Left hindlimb (tissue), 1 donor: ENCODE data around the gene TMEM255A.

Experiments
- DNase-seq: peaks from one replicate; pipeline ENCODE4 v3.0.0-alpha.2; 2018

The TMEM255A gene

DNA sequence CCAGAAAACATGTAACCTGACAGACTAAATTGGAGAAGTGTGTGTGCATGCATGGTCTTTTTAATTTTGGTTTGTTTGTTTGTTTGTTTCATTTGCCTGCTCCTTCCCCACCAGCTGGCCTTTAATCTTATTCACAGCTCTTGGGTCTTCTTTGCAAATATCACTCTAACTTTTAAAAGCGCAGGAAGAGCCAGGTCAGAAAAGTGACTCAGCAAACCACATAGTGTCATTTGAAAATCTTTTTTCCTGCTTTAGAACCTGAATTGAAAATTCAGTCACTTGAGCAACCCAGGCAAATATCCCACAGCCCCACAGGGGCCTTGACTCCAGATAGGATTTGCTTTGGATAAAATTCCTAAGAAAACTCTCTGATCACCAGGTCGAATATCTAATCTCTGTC lies 4.6 kb downstream of the TMEM255A start:
- DNase-seq: no peak

DNA sequence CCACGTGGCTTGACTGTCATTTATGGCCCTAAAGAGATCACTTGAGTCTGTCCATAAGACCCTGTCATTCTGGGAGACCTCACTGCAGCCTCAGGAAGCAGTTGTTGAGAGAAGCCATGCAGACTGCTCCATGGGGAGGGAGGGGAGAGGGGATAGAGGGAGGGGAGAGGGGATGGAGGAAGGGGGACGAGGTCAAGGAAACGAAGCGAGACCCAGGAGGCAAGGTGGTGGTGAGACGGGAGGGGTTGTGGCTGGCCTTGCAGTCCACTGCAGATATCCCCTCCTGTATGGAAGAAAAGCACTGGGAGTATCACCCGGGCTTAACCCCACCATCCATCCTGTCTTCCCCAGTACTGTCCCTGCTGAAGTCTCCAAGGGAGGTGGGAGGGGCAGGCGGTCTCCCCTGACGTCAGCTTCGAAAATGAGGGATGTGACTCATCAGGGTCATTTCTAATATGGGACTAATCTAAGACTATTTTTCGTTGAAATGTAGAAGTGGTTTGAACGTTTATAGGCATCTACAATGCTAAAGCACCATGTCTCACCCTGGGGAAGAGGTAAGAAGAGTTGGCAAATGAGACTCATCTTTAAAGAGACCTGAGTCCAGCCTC lies 5.6 kb downstream of the TMEM255A start:
- no peak for DNase-seq

DNA sequence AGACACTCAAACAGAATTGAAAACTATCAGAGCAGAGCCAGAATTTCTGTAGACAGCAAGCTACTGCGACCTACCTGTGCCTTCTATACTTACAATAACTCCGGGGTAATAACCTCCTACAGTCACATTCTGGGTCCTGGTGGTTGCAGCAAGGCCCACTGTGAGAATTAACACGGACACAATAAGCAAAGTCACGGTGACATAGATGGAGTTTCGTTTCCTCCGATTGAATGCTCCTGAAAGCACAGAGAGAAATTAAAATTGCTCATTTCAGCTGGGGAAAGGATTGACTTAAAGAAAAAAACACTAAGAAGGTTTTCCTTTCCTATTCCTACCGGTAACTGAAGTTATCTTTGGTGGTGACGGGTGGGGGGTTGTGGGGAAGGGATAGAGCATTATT lies 7.0 kb downstream of the TMEM255A start:
- DNase-seq: no peak

DNA sequence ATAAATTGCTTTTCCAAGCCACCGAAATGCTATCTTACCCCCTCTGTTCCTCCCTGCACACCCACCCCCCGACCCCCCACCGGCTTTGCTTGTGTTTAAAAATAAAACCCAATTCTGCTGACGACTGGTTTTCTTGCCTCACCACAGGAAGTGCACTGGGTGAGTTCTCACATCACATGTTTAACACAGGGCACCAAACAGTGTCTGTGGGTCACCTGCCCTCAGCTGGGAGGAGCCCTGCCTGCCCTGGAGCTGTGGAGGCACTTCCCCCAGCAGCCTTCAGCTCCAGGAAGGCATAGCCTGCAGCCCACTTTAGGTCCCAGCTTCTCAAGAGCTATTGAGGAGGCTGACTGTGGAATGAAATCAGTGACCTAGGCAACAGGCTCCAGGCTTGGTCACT lies 8.8 kb downstream of the TMEM255A start:
- no peak for DNase-seq

DNA sequence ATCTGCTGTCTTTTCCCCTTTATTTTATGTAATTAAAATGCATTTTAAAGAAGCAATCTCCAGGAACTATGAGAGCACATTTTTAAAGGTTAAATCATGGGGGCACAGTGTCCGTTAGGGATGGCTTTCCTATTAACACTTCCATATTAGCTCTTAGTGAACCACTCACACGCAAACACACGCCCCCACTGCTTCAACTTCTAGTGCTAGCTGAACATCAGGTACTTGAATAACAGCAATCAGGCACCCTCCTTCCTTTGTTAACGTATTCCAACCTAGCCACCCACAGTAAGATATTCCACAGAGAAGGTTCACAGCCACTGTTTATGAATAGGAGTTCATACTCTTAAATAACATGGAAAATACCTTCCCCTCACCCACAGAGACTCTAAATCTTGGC lies 9.3 kb downstream of the TMEM255A start:
- no peak for DNase-seq

DNA sequence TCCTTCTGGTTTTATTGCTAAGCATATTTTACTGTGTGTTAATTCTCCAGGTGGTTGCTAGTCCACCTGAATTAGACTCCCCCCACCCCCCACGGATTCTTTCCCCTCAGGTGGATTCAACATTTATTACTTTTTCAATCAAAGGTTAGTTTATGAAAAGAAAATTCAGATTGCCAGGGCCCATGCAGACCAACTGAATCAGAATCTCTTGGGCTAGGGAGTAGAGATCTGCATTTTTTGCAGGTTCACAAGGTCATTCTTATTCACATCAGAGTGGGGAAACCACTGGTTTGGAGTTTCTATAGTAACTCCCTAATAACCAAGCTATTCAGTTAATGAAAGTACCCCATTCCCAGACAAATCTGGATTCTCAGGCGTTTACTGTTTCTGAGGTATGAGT lies 9.8 kb downstream of the TMEM255A start:
- DNase-seq: no peak

DNA sequence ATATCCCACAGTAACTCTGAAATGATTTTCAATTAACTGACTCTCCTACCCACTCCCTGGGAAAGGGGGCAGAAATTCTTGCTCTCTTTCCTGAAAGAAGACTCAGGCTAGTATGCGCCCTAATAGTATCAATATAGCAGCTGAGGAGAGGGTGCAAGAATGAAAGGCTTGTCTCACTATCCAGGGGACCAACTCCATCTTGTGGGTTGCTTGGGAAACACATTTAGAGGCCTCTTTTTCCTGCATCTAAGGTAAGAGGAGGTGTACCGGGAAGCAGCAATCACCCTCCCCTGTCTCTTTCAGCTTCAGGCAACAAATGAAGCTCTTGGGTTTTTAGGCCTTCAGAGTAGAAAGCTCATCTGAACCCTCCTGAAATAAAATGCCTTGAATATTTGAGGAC lies 11.3 kb downstream of the TMEM255A start:
- DNase-seq: no peak

DNA sequence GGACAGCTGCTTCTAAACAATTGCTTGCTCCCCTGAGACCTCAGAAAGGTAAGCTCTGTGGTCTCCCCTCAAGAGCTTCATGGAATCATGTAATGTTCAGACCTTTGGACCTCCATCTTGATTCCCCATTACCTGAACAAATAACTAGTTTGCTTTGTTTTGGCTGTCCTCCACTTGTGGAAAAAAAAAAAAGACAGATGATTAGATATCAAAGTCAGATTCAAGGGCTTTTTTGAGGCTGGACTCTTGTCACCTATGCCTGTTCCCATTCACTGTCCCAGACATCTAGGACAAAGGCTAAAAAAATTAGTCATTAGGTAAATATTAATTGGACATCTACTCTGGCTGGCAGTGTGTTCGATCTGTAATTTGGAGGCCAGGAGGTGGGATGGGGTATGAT lies 13.3 kb downstream of the TMEM255A start:
- DNase-seq: no peak

DNA sequence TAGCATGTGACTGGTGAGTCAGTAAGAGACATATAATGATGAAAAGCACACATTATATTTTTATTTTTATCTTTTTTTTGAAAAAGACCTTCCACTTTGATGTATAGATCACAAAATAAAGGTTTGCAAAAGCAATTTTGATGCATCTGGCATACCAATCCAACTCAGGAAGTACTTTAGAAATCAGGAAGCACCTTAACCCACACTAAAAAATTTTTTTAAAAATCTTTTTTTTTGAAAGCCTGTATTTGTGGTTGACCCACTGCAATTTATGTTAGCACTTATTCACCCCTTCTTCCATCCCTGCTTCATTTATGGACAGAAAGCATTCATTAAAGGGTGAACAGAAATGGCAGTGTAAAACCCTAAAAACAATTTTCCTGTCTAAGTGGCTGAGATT lies 16.6 kb downstream of the TMEM255A start:
- DNase-seq: no peak

DNA sequence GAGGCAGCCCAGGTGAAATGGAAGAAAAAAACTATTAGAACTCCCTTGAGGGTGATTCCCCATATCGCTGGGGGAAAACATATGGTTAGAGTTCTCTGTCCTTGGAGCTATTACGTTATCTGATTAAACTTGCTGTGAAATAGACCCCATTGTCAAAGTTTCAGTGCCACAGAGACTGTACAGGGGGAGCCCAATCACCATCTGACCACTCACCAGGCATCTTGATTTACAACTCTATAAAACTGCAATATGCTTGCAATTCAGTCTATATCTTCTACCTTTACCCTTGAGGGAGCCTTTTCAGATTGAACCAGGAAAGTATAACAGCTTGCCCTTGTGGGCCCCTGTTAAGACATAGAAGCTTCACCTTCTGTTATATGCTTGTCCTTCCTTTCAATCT lies 18.2 kb downstream of the TMEM255A start:
- no peak for DNase-seq

DNA sequence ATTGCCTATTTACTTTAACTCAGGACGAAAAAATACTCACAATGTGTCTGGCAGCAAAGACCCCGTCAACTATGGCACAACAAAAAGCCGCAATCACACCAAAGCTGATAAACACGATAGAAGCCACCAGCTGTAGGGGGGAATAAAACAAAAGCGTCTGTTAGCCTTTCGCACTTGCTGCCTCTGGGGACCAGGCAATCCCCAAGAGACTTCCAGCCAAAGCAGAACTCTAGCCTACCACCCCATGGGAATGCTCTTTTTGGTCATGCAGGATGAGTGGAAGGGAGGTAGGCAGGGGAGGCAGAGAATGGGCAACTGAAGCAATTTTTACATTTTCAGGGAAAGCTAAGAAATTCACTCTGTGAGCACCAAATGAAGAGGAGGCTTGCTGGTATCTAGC lies 20.1 kb downstream of the TMEM255A start:
- no peak for DNase-seq

DNA sequence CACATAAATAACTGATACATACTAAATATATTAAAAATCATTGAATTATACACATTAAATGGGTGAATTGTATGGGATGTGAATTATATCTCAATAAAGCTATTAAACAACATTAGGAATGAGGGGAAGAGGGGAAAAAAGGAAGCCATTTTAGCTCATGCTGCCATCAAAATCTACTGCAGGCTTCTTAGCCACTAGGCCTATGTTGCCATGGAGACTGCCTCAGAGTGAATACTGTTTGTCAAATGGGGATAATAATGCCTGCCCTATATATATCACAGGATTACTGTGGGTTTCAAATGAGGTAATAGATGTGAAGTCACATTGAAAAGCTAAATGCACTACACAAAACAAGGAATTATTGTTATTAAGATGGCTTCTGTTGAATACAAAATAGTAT lies 21.2 kb downstream of the TMEM255A start:
- DNase-seq: no peak

DNA sequence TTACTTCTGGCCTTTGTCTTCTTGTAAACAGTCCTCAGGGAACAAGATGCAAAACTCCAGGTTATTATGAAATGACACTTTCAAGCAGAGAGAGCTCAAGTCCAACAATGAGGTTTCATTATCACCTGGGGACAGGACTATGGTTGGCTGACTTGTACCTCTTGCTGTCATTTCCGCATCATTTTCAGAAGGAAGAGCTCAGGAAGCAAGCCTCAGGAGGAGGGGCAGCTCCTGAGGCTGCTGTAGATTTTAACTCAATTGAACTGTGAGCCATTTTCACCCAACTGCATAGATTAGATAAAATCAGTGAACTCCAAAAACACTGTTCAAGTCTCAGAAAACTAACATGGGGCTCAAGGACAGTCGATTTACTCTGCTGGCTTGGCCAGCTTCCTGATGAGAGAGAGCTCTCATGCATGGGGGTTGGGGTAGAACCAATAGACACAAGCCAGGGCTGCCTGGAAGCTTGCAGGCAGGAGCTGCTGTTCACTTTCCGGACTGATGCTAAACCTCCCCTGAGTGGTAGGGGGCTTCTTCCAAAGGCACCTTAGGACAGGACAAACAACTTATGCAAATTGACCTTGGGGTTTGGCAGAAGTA lies 23.6 kb downstream of the TMEM255A start:
- DNase-seq: no peak

DNA sequence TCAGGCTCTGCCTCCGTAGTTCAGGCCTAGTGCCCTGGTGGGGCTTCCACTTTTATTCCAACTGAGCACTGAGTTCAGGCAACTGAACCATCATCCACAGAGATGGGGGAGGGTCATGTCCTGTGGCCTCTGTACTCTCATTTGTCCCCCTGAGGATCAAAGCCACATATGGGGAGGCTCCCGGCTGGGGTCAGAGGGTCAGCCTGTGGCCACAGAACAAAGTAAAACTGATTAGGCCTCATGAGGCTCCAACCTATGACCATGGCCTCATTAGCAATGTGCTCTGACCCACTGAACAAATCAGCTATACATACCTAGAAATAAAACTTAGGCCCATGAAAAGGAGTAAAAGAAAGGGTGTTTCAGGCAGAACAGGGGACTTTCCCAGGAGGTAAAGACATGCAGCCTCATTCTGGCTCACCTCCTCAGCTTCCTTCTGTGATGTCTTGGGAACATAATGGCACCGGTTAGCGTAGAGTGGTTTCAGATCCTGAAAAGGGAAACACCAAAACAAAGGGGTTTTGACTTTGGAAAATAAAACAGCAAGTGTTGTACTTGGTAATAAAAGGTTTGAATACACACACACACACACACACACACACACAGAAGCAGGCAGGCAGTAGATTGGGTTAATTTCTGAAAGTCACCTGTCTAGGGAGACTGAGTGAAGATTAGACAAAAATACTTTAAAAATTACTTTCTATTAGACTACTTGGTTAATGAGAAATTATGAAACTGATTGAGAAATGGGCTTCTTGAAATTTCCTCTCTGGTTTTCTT lies 24.3 kb downstream of the TMEM255A start:
- no peak for DNase-seq

DNA sequence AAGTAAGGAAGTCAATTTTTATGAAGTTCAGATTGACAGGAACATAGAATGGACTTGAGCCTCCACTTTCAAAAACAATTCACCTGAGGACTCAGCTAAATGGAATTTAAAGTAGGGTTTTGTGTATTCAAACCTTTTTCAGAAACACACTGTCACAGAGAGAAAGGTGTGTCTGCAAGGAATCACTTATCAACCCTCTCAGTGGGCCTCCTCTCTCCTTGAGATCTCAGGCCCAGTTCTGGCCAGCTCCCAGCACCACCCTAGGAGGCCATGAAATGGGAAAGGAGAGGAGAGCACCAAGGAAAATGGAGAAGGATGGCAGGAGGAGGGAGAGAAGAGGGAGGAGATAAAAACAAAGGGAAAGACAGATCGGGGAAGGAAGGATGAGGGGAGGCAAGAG lies 28.6 kb downstream of the TMEM255A start:
- no peak for DNase-seq

DNA sequence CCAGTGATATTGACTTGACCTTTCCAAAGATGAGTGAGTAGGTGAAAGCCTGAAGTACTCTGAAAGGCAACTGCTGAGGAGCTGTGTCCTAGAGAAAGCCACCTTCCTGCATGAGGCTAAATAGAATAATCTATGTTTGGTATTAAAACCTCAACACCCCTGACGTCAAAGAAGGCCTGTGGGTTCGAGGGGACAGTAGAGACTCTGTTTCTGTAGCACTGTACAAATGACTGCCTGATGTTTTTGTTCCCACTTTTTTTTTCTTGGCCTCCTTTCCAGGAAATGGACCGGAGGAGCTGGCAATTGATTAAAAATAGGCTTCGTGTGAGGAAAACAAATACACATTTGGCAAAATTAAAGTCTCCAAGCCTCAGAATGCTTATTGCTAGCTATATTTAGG lies 29.5 kb downstream of the TMEM255A start:
- no peak for DNase-seq

DNA sequence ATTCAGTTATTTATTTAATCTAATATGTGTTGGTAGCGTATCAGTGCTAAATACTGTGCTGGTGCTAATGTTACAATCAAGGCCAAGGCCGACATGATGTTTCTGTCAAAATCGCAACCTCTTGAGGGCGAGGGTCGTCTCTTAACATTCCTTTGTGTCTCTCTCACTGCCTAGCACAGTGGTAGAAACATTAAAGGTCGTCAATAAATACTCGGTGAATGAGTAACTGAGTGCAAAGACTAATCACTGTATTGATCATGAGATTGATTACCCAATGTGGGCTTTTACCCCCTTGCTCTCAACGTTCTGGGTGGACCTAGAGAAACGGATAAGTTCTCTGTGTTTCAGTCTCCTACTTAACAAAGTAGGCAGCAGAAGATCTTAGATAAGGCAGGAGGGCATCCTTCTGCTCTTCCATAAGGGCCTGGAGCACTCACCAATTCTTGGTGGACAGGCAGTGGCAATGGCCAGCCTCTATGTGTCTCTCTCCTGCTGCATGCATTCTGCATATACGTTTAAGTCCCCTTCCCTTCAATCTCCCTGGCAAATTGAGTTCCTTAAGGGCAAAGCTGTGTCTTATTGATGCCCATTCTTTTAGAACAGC lies 30.1 kb downstream of the TMEM255A start:
- no peak for DNase-seq

DNA sequence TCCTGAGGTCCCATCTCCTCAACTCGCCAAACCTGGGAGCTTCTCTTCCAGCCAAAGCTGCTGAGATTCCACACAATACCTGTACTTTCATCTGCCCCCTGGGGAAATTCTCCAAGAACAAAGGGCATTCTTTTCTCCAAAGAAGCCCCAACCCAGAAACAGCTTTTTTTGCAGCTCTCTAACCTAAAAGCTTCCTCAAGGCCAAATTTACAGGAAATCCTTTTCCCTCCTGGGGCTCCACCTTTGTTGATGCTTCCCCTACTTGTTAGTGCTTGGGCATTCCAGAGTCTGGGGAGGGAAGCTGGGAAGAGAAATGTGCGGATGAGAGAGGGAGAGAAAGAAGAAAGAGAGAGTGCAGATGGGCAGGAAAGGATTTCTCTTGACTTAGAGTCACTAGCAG lies 36.3 kb downstream of the TMEM255A start:
- no peak for DNase-seq

DNA sequence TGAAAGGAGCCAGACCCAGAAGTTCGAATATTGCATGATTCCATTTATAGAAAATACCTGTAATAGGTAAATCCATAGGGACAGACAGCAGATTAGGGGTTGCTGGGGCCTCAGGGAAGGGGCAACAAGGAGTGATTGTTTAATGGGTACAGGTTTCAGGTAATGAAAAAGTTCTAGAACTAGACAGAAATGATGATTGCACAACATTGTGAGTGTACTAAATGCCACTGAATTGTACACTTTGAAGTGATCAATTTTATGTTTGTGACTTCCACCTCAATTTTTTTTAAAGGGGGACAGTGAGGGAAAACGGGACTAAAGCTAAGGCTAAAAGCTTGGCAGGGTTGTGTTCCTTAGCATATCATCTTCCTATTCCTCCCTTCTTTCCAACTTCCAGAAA lies 37.1 kb downstream of the TMEM255A start:
- DNase-seq: no peak

DNA sequence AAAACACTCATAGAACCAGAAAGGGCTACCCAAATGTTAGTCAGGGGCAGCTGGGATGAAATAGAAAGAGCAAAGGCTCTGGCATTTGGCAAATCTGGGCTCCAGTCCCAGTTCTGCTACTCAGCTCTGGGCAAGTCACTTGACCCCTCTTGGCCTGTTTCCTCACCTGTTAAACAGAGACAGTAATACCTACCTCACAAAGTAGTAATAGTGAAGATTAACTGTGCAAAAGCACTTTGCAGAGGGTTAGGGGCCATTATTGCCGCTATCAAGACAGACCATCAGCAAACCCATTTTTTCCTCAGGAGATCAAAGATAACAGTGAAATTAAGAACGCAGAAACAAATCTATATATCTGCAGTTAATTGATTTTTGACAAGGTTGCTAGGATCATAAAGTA lies 40.0 kb downstream of the TMEM255A start:
- no peak for DNase-seq

DNA sequence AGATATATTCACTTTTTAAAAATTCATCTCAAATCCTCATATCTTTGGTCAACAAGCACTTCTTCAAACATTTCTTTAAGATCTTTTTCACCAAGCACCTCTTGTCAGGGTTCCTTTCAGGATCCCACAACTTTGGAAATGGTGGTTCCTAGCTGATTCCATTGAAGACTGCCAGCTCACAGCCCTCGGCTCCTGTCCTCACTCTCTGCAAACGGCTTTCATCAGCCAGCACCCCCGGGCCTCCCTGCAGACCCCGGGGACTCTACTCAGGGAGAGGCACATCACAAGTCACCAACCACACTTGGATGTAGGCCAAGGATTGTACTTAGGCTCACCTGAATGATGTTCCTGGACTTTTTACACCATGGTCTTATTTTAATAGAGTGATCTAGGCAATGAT lies 40.7 kb downstream of the TMEM255A start:
- no peak for DNase-seq

DNA sequence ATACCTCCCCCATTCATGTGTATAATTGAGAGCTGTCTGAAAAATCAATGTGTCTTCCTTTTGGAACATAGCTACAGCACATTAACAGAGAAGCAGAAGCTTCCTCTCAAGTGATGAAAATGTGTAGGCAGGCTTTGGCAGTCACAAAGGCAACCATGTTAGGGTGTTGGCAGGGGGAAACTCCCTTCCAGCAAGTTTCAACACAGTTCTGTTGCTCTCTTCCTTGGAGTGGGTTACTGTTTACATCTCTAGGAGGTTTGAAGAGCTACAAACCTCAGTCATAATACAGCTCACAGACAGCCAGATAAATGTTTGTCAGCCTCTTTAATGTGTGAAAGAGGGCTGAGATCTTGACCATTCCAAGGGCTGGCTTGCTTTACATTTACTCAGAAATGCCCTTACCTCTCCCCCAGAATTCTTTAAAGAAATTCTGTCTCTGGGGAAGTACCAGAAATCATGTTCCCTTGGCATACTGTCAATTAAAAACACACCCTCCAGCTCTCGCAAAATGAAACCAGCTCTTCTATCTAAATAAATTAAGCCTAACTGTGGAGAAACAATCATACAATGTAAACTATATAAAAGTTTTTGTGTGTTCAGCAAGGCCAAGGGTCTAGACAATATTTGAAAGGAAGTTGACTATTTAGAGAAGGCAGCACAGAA lies 41.8 kb downstream of the TMEM255A start:
- DNase-seq: no peak

DNA sequence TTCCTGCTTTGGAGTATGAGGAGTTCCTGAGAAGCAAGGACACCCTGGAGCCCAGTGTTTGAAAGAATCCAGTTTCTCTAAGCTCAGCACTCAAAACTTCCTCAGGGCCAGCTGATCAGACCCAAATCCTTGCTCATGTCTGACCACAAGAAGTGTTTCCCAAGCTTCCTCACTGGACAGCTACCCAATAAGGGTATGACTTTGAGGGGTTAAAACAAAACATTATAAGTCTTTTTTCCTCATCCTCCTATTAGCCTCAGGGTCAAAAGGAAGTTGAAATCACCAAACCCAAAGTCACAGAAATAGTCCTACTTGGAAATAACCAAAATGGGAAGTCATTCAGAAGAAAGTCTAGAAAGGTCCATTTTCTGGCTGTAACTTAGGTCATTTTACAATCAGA lies 46.9 kb downstream of the TMEM255A start:
- DNase-seq: no peak
